Activated CD4-positive, alpha-beta T cell treated with anti-CD3 and anti-CD28 coated beads for 24 hours (primary cell): Measurements from ENCODE around the gene DPH6.

ENCODE experiments used
- DNase-seq, 2 donors: peaks; one replicate each; pipeline ENCODE4 v3.0.0-alpha.2; 2020; ENCODE audit warnings: low read depth in 2 of 2

DPH6 gene

GRCh38 chr15:35540885-35541284, 5.1 kb downstream of the DPH6 start:
- no peak for DNase-seq

DNA sequence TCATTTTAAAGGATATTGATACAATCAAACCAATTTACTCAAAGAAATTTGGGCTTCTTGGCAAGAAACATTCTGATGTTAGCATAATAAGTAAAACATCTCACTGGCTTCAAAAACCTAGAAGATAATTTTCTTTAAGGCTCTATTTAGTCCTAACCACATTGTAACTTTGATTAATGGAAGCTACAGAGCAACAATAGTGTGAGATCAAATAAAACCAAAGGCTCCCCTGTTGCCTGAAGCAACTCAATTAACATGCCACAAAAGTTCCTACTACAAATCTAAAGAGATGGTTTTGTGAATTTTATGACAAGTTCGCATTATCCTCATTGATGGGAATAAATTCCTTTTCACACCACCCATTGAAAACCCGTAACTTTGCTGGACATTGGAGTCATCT, 5.9 kb downstream of the DPH6 start:
- no peak for DNase-seq

DNA sequence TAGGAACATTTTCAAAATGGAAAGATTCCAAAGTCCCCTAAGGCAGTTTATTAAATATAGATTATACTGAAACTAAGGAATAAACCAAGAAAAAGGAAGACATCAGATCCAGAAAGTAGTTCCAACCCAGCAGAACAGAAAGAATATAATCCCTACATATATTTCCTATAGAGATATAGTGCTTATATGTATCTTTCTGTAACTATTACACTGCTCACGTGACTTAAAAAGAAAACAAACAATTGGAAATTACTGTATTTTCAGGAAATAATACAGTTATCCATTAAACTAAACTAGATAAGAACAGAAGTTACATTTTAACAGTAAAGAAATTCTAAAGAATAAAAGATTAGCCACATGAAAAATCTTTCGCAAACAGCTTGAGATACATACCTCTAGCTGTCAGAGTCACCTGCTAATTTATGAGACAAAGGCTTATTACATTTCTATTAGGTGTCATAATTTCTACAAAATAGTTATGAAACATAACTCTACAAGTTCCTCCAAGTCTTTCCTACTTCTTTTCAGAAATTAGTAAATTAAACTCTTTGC, 10.5 kb downstream of the DPH6 start:
- no peak for DNase-seq

DNA sequence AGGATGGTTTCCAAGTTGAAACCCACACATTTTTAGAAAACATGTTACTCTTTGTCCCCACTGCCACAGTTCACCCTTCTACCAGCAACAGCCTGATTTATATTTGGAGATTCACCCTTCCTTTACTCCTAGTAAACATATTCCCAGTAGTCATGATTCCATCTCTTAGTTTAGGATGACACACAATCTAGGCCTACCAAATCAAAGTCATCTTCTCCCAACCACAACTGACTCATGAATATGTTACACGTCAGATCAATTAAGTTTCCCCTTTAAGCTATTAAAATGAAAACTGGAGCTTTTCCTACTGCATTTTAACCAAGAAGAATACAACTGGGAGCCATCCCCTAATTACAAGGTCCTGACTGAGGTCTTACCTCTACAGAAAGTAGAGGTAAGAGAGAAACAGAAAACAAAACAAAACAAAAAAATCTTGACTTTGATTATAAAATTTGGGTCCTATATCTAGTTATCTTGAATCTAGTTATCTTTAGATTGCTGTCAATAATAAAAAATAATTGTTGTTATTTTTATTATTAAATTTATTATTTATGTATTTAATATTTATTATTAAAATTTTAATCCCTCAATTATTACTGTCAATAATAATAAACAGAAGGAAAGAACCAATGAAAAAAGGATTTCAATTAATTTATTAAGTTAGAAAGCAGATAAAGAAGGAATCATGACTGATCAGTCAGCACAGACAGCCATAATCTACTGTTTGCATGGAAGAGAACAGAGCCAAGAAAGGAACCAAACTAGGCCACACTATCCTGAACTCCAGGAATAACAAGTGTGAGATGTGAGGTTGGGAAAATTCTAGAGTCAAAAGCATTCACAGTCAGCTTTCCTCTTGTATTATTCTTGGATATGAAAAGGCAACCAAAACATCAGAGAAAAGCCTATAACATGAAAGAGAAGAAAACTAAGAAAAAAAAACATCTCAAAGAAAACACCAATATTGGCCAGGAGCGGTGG, 12.5 kb downstream of the DPH6 start:
- DNase-seq: no peak

- DNase-seq: no peak
Measured at GRCh38 chr15:35530698-35531097, 15.3 kb downstream of the DPH6 start.

- no peak for DNase-seq
Measured at GRCh38 chr15:35529784-35530183, 16.2 kb downstream of the DPH6 start.

GRCh38 chr15:35522061-35522460, 23.9 kb downstream of the DPH6 start:
- no peak for DNase-seq

DNA sequence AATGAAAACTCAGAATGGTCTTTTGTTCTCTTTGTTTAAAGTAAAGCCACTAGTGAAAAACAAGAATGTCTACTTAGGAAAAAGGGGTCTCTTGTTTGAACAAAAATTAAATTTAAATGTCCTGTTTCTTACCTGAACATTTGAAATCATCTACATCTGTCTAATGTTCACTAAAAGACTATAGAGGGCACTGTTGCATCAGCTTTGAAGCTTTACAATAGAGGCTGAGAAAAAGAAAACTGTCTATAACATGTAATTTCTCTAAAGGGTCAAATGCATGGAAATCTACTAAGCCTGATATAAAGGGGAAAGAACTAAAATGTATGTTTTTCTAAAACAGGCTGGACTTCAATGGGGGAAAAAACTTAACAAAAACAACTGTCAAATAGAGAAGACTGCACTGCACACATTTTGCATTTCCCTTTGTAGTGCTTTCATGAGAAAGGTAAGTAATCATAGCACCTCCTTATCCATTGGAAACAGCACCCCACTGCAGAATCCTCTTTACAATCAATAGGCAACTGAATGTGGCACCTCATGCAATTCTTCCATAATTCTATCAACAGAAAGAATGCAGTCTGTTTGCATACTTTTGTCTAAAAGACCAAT, 26.3 kb downstream of the DPH6 start:
- DNase-seq: no peak

DNA sequence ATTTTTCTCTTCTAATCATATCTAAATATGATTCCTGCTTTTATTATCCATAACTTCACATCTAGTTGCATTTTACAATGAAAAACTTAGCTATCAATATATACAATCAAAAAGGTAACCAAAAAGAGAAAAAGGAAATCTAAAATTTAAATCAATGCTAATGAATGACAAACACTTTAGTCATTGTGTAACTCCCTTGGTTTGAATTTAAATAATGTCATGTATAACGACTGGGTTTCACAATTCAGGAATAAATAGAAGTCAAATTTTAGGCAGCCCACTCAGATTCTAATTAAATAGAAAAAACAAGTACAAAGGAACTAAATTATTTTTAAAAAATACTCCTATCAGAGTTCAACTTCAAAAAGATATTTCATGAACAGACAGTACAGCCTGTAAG, 26.9 kb downstream of the DPH6 start:
- no peak for DNase-seq

GRCh38 chr15:35514759-35515158, 31.2 kb downstream of the DPH6 start:
- no peak for DNase-seq

DNA sequence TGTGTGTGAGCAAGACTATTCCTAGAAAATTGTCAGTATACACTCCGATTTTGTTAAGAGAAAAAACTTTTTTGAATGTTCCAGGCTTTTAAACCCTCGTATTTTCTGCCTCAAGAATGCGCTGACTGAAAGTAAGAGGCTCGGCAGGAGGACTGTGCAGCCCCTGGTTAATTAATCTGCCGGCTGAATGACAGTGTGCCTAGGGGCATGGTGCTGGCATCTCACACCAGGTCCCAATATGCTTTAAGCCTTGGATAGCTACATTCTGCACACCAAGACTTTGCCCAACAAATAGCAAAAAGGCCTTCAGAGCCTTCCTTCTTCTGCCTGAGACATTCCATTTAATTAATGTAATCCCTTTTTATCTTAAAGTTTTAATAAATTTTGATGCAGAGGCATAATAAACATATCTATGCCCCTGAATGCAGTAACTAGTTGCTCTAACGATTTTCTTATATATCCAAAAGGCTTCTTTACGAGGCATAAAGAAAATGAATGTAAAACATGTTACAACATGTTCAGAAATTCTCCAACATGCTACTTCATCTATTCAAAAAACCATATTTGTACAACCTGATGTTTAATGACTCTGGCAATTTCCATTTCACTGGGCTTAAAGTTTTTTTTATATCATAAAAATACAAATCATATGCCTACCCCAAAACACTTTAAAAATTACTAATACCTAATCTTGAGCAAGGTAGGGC, 37.9 kb downstream of the DPH6 start:
- DNase-seq: no peak

- DNase-seq: no peak
Measured at GRCh38 chr15:35506272-35506870, 39.6 kb downstream of the DPH6 start.

GRCh38 chr15:35505809-35506208, 40.2 kb downstream of the DPH6 start:
- DNase-seq: no peak

- no peak for DNase-seq
Measured at GRCh38 chr15:35505141-35505540, 40.8 kb downstream of the DPH6 start.

GRCh38 chr15:35499723-35500122, 46.2 kb downstream of the DPH6 start:
- no peak for DNase-seq

GRCh38 chr15:35496585-35496984, 49.4 kb downstream of the DPH6 start:
- no peak for DNase-seq

GRCh38 chr15:35495080-35495479, 50.9 kb downstream of the DPH6 start:
- no peak for DNase-seq

GRCh38 chr15:35491999-35492398, 54.0 kb downstream of the DPH6 start:
- DNase-seq: no peak

- DNase-seq: no peak
Measured at GRCh38 chr15:35491173-35491572, 54.8 kb downstream of the DPH6 start.

DNA sequence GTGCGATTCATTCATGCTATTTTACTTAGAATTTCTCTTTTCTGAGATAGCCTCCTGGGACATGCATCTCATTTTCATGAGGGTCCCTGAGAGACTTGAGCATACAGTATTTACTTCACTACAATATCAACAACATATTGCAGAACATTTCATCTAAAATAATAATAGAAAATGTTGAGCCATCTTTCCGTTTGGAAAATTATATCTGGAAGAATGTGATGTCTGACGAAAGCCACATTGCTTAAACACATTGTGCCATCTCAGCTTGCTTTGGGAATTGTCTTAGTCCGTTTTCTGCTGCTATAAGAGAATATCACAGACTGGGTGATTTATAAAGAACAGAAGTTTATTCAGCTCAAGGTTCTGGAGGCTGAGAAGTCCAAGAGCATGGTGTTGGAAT, 55.5 kb downstream of the DPH6 start:
- no peak for DNase-seq

- DNase-seq: no peak
Measured at GRCh38 chr15:35487417-35487816, 58.5 kb downstream of the DPH6 start.

GRCh38 chr15:35486296-35486695, 59.7 kb downstream of the DPH6 start:
- DNase-seq: no peak
